ENCODE results near the gene GDAP2.
A peak's percentile ranks its signal among the peaks of the same experiment; 100 is the strongest.
"Not testable (repeated sequence)": the region's sequence is repeated elsewhere in the genome, so short reads cannot be mapped to it uniquely, and the experiment has no call there.

Gene GDAP2

GRCh38 chr1:117929343-117930172, at the start of gene GDAP2, which contains the start of gene WDR3:
TSS of gene GDAP2 (minus strand) at chr1:117929621. CDS start at chr1:117920357, 9,264 bp downstream.
TSS of gene WDR3 (plus strand) at chr1:117929739. CDS start at chr1:117933320, 3,581 bp downstream.
- peak; percentile 97 for DNase-seq

GRCh38 chr1:117976381-117976780, 47.0 kb upstream of the GDAP2 start:
- no peak for DNase-seq

- no peak for DNase-seq
These were observed 42.4 kb upstream of the GDAP2 start for GRCh38 chr1:117971777-117972176.

- DNase-seq, result no peak
These were observed 40.8 kb upstream of the GDAP2 start for GRCh38 chr1:117970252-117970651.

- no peak for DNase-seq
These were observed 38.5 kb upstream of the GDAP2 start for GRCh38 chr1:117967881-117968280.

GRCh38 chr1:117967477-117967876, 38.1 kb upstream of the GDAP2 start:
- peak; percentile 13 for DNase-seq

GRCh38 chr1:117964290-117965038, 35.0 kb upstream of the GDAP2 start:
- no peak for DNase-seq

- peak; percentile 50 for DNase-seq
These were observed 29.9 kb upstream of the GDAP2 start for GRCh38 chr1:117959364-117959763.

GRCh38 chr1:117952386-117952785, 23.0 kb upstream of the GDAP2 start:
- DNase-seq, result no peak

GRCh38 chr1:117942293-117942692, 12.9 kb upstream of the GDAP2 start:
- no peak for DNase-seq

- no peak for DNase-seq
These were observed 4.3 kb upstream of the GDAP2 start for GRCh38 chr1:117933769-117934168.

- no peak for DNase-seq
These were observed 3.2 kb upstream of the GDAP2 start for GRCh38 chr1:117932576-117932975.

- DNase-seq, result no peak
These were observed 1.1 kb upstream of the GDAP2 start for GRCh38 chr1:117930484-117930883.

- no peak for DNase-seq
These were observed 689 bp upstream of the GDAP2 start for GRCh38 chr1:117930173-117930447.

- DNase-seq, result peak; percentile 68
These were observed 509 bp downstream of the GDAP2 start for GRCh38 chr1:117928881-117929342.

- no peak for DNase-seq
These were observed 3.4 kb downstream of the GDAP2 start for GRCh38 chr1:117925981-117926380.

- DNase-seq, result not testable (repeated sequence)
These were observed 6.7 kb downstream of the GDAP2 start for GRCh38 chr1:117922717-117923116.

- no peak for DNase-seq
These were observed 7.4 kb downstream of the GDAP2 start for GRCh38 chr1:117921991-117922390.

GRCh38 chr1:117919376-117919775, 10.0 kb downstream of the GDAP2 start:
- no peak for DNase-seq

GRCh38 chr1:117911051-117911450, 18.4 kb downstream of the GDAP2 start:
- no peak for DNase-seq

GRCh38 chr1:117905019-117905418, 24.4 kb downstream of the GDAP2 start:
- DNase-seq, result no peak

GRCh38 chr1:117904485-117904884, 24.9 kb downstream of the GDAP2 start:
- DNase-seq, result no peak

- no peak for DNase-seq
These were observed 26.5 kb downstream of the GDAP2 start for GRCh38 chr1:117902944-117903343.

GRCh38 chr1:117899801-117900200, 29.6 kb downstream of the GDAP2 start:
- DNase-seq, result no peak

Data from EL (cell line).